Stimulated activated CD8-positive, alpha-beta memory T cell treated with anti-CD3 and anti-CD28 coated beads, Interleukin-4, amount 100 ng/mL, for 48 hours (primary cell): ENCODE measurements around the gene PHC2.

Source experiments
- DNase-seq: peaks from one replicate; pipeline ENCODE4 v3.0.0-alpha.2; 2020

The PHC2 gene

DNA sequence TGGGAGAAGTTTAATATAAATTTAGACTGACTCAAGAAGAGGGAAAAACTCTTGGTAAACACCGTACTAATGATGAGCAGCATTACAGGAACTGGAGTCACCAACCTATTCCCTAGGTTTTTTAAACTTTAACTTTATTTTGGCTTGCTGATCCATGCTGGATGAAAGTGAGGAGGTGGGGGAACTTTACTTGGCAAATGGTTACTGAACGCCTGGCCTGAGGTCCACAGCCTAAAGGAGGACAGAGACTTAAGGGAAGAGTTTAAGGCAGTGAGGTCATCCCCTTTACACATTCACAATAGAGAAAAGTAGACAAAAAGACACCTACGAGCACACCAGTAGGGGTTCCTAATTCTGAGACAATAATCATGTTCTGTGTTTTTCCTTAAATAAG, 84.4 kb downstream of the PHC2 start:
- no peak for DNase-seq

DNA sequence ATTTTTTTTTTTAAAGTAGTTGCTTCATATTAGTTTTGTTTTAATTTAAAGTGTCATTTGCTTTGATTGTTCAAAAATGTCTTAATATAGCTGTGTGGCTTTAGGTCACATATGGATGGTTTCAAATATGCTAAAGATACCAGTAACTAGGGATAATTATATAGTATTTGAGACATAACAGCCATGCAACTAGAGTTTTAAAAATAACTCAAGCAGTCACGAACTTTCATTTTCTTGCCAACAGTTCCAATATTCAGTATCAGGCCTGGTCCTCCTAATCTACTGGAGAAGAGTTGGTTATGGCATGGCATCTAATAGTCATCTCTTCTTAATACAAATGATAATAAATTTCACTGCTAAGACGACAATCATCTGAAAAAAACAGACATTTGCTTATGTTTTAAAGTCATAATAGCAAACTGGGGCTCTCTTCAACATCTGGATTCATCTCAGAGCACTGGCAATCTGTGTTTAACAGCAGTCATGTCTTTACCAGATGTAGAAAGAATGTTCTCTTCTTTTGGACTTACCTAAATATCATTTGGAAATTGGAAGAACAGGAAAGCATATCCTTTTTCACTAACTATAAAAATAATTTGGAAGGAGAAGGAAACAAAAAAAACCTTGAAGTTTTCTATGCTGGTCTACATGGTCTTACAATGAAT, 85.9 kb downstream of the PHC2 start:
- DNase-seq = no peak

DNA sequence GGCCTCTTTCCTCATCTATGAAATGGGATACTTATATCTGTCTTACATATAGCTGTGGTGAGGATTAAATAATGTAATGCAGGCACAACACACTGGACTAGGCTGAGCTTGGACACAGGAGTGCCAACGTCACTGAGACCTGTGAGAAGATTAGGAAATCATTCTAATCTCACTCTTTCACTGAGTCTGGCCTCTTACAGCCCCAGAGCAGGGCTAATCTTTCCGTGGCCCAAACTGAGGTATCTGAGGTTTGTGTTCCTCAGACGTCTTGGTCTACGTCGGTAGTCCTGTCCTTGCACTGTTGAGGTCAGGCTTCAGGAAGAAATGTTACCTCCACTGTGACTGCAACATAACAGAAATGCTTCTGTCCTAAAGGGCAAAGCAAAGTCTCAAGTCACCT, 87.4 kb downstream of the PHC2 start:
- no peak for DNase-seq

DNA sequence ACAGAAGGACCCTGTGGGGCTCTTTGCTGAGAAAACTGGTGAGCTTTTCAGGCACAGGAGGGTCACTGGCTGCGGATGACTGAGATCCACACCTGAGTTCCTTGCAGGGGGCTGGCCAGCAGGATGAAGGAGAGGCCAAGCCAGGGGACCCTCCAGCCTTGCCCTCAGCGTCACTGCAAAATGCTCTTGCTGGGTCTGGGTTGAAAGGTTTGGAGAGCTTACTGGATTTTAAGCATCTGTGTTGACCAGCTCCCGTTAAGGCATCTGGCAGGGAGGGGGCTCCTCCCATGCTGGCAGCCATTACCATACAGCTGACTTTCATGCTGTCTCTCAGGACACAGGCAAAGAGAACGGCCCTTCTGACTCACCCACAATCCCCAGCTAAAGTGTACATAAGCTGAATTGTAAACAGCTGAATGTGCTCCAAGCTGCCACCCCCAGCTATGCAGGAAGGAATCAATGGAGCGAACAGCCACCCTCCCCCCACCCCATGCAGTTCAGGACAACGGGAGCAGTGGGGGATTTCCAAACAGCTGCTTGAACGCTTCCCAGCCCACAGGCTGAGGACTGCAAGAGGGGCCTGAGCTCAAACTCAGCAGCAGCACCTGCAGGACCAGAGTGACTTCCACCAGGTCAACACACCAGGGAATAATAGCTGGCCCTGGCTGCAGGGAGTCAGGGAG, 88.7 kb downstream of the PHC2 start:
- DNase-seq = no peak

DNA sequence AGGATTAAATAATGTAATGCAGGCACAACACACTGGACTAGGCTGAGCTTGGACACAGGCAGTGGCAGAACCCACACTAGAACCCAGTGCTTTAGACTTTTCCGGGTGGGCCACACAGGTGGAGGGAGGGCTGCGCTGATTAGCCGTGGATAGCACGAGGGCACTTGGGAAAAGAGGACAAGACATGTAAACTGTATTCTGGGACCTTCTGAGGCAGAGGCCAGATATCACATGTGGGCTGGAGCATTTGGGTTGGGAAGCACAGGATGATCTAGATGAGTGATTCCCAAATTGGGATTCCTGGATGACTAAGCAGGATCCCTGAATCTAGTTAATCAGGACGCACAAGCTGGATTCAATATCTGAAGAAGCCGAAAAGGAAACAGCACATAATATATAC, 89.7 kb downstream of the PHC2 start:
- DNase-seq = no peak

DNA sequence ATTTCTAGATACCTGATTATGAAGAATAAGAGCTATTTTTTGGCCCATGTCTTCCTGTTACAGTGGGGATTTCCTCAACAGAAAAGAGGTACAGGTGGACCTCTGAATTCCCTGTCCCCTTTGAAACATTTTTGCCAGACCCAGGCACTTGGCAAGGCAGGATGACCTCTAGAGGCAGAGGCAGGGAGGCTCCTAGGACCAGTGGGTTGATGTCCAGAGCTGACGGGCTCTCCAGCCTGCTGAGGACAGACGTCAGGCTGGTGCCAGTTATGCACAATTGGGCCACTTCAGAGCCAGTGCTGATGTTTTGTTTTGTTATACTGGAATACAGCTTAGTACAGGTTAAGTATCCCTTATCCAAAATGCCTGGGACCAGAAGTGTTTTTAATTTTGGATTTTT, 91.5 kb downstream of the PHC2 start:
- DNase-seq = no peak

DNA sequence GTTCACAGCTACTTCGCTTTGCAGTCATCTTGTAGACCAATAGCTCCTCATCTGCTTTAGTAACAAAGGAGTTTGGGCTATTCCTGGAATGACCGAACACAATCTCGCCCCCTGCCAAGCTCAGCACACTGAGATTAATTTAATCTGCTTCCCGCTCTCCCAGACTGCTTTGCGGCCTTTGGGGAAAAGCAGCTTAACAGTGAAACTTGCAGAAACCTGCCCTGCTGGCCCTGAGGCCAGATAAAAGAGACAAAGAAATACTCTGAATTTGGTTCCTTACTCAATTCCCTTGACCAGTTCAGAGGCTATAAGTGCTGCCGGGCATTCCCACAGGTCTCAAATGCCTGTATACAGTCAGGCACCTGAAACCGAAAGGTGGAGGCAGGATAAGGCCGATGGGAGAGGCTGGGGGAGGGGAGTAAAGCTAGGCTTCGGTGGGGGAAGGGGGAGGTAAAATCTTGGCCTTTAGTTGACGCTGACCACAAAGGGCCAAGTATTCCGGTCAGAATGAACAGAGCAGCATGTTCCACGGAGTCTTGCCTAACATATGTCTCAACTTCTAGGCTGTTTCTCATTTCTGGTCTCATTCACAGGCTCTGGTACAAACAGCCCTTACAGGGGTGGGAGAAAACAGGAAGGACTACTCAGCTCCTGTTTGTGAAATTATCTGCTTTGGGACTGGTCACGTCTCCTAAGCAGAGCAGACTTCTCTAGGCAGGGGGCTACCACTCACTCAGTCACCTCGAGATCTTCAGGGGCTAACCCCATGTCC, 92.3 kb downstream of the PHC2 start:
- DNase-seq = no peak

DNA sequence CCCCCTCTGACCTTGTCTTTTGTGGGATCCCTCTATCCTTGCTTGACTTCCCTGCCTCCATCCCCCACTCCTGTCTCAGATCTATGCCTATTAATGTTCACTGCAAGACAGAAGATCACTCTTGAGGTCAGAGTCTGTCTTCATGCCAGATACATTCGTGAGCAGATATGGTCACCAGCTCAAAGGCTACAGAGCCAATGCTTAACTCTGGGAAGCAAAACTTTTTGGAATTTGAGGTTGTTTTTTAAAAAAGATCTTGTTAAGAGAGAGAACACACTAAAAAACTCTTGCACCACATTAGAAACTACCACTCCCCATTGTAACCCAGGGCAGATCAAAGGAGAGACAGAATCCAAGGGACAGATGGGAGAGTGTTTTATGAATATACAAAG, 92.9 kb downstream of the PHC2 start:
- DNase-seq = no peak

DNA sequence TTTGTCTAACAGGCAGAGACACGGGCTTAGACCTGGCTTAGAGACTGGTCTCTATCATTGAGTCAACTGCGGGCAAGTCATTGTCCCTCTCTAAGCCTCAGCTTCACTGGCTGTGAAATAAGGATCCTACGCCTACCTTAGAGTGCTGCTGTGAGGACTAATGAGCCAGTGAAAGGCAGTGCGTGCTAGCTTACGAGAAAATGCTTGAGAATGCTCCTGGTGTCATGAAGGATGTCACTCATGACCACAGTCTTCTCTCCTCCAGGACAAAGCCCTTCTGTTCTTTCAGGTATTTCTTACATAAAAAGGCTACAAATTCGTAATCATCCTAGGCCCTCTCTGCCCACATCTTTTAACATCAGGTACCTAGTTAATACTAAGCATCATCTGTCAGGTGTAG, 93.5 kb downstream of the PHC2 start:
- DNase-seq = no peak

DNA sequence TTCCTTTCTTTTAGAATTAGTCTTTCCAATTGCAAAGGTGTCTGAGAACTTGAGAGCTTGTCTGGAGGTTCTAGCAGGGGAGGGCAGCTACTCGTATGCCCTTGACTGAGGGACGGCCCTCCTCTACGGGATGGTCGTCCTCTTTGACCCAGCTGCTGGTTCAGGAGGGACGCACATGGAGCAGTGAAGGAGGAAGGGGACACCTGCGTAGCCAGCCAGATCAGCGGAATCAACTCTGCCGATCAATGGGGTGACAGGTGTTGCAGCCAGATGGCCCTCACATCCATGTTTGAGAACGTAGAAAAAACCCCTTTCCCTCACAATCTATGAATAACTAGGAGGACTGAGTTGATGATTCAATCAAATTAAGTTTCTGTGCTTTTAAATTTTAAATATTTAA, 94.3 kb downstream of the PHC2 start:
- DNase-seq = no peak

DNA sequence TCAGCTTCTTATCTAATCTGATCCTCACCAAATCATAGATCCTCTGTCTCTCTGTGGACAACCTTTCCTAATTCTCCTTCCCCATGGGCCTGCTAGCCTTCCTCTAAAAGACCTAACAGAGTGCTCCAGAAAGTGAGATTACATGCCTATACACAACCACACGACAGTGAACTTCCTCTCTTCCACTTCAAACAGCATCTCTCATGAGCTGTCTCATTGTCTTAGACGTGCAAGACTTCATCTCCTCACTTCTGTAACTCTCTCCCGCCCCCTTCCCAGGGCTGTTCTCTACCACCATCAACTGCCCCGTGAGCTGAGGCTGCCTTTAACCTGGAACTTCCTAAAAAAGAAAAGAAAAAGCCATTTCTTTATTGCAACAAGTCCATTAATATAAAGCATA, 95.9 kb downstream of the PHC2 start:
- no peak for DNase-seq

DNA sequence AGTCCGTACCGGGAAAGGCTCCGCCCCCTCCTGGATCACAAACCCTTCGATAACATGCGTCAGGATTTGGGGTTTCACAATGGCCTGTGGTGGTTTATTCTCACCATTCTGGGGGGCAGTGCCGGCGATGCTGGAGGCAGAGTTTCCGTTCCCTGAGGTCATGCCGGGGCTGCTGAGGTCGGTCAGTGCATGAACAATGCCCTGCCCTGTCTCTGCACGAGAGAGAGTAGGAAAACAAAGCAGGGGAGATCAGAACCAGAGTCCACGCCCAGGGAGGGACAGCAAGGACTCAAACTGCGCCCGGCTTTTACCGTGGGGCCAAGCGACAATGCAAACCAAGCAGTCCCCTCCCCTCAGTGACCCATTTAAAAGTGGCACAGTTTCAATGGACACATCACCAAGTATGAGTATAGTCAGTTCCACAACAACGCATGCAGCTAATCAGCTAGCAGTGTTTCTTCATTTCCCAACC, 96.8 kb downstream of the PHC2 start:
- no peak for DNase-seq

DNA sequence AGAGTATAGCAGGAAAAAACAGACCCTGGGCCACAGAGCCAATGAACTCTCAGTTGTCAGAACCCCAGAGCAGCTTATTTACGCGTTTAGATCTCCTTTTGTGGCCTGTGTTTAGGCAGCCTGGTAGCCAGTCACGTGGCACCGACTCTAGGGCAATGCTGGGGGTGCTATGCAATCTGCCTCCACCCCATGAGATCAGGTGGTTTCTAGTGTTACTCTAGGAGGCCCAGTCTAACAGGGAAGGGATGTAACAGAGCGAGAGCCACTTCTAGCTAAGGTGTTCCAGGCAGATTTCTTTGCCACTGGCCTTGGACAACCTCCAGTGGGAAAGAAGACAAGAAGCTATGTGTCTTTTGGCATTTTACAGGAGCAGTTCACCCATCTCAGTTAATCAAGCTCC, 98.0 kb downstream of the PHC2 start:
- DNase-seq = no peak

DNA sequence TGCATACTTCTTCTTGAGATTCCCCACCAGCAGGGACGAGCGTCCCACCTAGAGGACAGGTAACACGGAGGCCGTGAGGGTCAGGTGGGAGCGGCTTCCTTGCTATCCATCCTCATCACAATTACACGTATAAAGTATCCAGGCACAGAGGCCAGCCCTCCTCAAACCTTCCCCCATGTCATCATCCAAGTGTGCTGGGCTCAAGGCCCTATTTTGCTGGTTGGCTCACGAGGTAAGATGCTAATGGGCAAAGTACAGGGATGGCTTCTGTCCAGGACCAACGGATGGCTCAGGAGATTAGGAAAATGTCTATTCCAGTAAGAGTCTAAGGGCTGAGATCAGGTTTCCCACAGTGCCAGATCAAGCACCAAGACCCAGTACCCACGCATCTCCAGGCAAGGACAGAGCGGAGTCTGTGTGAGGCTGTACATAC, 98.5 kb downstream of the PHC2 start:
- no peak for DNase-seq

DNA sequence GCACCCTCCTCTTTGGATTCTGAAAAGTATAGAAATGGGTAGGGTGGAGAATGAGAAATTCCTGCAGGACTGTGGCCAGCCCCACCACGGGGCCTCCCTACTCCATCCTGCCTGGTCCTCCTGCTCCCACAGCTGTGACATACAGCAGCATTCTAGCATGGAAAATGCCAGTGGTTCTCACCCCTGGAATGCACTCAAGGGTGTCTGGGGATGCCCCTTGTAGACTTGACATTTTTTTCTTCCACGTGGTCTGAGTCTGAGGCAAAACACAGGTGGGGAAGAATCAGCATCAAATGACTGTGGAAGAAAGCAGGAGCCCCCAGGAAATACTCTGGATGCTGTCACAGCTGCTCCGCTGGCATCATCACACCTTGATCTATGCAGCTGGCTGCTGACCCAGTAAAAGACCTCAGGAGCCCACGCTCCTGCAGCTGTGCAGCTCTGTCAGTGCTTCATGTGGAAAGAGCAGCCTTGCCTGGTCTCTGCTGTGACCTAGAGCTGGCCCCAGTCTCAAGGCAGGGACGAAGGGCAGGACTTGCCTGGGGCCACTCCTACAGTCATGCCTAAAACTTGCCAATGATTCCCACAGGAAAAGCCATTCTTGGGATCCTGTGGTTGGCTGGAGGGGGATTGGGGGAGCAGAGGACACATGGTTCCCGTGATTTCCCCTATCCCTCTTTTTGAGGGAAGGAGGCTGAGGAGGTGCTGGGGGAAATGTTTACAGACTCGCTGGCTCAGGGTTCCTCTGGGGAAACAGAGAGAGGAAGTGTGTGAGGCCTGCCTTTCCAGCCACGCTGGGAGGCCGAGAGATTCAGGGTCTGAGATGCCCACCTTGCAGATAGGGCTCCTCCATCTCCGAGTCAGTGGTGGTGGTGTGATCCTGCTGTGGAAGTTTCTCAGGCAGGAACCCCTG, 99.2 kb downstream of the PHC2 start:
- no peak for DNase-seq

DNA sequence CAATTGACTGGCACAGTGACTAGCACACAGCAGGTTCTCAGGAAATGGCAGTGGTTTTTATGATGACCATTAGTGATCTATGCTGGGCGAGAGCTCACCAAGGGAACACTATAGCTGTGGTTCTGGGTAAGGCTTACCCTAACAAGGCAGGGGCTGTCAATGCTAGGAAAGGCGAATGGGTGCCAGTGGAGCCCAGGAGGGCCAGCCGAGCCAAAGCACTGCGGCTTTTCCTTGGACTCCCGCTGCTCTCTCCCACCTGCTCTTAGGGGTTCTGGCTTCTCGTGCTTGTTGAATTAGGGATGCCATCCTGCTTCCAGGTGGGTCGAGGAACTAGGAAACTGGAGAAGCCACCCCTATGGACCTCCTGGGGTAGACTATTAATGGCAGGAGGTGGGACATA, 100.0 kb downstream of the PHC2 start:
- DNase-seq = no peak

DNA sequence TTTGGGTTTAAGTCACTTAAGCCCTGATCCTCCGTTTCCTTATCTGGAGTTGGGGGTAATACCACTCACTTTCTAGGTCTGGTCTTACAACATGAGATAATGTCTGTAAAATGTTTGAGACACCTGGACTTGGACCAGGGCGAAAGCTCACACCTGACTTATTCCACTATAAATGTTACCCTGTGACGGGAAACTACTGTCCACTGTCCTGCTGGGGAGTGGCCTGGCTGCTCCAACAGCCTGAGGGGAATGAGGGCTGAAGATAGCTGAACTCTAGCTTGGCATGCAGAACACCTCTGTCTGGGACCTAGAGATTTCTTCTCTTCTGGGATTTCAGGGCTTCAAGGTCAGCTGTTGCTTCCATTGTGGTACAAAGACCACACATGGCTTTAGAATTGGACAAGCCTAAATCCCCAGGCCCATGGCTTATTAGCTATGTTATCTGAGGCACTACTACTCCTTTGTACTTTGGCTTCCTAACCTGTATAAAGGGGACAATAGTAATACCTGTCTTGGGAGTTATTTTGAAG, 100.5 kb downstream of the PHC2 start:
- no peak for DNase-seq

DNA sequence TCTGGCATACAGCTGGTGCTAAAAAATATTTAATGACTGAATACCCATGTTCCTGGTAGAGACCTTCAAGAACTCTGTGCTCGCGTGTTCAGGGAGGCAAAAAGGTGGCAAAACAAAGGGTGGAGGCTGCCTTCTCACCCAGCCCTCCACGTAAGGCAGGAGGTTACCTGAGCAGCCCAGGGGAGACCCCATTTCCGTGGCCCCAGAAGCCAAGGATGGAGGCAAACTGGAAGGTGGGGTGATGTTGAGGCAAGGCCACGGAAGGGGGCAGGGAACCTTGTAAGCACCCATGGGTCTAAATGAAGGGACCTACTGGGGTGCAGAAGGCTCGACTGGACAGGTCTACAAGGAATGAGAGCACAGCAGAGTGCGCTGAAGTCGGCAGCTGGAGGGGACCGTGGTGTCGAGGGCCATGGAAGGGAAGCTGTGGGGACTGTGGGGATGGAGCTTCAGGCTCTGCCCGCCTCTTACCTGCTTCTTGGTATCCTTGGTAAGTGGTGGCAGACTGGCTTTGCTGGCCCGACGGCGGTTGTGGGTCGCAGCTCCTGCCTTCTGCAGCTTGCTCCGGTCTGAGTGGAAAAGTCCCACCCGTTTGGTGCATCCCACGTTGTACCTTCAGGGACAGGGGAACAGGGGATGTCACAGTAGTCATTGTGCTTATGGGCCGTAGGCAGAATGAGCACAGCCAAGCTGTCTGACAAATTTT, 101.1 kb downstream of the PHC2 start:
- DNase-seq = no peak

DNA sequence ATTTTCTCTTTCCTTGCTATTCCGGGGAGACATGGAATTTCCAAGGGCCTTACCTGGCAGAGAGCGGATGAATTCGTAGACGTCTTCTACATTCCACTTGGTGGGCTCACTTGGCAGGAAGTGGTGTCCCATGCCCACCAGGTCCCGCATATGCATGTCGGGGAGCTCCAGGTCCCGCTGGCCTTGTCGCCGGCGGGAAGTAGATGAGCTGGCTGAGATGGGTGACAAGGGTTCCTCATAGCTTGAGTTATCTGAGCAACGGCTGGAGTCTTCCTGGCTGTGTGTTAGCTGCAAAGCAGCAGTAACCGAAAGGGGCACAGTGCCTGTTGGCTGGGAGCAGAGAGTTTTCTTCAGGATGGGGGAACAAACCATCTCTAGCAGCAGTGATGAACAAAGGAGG, 102.1 kb downstream of the PHC2 start:
- DNase-seq = no peak

DNA sequence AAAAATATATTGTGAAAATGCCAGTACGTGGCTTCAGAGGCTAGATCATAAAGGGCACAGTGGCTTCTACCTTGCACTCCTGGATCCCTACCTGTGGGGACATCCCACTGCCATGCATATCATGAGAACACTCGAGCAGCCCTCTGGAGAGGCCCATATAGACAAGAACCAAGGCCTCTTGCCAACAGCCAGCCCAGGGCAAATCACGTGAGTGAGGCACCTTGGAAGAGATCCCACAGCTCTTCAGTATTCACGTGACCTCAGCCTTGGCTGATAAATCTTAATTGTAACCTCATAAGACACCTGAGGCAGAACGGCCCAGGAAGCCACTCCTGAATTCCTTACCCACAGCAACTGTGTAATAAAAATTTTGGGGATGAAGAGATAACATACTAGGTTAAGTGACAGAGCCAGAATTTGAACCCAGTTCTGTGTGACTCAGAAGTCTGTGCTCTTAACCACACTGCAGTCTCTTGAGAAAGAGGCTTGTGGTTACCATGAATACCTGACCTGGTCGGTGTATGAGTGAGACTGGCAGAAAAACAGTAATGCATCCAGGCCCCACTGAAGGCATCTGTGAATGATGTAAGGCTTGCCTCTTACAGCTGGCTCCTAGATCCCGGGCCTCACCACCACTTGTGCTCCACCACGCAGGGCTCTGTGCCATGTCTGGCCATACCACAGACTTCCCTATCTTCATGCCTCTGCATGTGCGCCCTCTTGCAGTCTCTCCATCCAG, 103.1 kb downstream of the PHC2 start:
- DNase-seq = no peak

DNA sequence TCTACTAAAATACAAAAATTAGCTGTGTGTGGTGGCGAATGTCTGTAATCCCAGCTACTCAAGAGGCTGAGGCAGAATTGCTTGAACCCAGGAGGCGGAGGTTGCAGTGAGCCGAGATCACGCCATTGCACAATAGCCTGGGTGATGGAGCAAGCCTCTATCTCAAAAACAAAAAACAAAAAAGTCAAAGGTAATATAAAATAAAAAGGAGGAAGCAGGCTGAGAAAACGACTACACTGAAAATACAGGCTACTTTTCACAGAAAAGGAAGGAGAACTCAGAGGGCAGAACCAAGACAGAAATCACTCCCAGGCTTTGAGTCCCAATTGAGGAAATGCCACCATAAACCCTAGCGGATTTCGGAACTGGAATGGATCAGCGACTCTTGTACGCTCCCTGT, 104.1 kb downstream of the PHC2 start:
- no peak for DNase-seq
